ENCODE data around the gene EIF1B.
"Not testable (repeated sequence)": the region's sequence is repeated elsewhere in the genome, so short reads cannot be mapped to it uniquely, and the experiment has no call there.

The EIF1B gene

DNA sequence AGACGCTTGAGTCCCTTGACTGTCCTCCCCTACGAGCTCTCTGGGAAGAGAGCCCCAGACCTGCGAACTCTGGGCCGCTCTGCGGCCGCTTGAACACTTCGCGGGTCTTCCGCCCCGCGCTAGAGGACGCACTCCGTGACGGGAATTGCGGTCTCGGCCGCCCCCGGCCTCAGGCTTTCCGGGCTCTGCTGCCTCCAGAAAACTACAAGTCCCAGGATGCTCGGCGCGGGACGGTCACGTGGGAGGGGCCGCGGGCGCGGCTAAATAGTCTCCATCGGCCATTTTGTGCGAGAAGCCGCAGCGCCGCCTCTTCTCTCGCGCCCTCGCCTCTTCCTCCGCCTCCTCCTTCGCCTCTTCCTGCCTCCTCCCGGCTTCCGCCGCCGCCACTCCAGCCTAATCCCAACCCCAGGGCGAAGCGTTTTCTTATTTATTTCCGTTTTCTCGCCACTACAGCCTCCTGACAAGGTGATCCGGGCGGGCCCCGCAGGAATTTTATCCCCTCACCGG, at the start of gene EIF1B:
Gene EIF1B (plus strand): TSS at position 290 of the 507 bp plus-strand sequence. CDS start 235 bp downstream, outside the sequence.
- ATAC-seq (peak; percentile 94), DNase-seq (peak; percentile 98)

GRCh38 chr3:40262331-40262730, 47.2 kb upstream of the EIF1B start:
- Mint-ChIP-seq H3K9me3 (no peaks in the 10 kb centered on the region), H3K36me3 (ENCODE audit: low read depth) (peaks cover 1% of the 10 kb centered on the region), H3K4me3 (no peak overlapping the region), H3K27ac (no peak overlapping the region), H3K4me1 (no peaks in the 10 kb centered on the region), H3K27me3 (no peaks in the 10 kb centered on the region)
- ATAC-seq (no peak), DNase-seq (no peak)

More for the DNA sequence above, at the start of gene EIF1B:
- Mint-ChIP-seq H3K27ac (peak within 1 kb of the TSS; percentile 95), H3K36me3 (ENCODE audit: low read depth) (peaks cover 24% of the 10 kb centered on the region), H3K4me3 (peak within 1 kb of the TSS; percentile 96), H3K4me1 (peaks cover 35% of the 10 kb centered on the region), H3K27me3 (no peaks in the 10 kb centered on the region), H3K9me3 (no peaks in the 10 kb centered on the region)

DNA sequence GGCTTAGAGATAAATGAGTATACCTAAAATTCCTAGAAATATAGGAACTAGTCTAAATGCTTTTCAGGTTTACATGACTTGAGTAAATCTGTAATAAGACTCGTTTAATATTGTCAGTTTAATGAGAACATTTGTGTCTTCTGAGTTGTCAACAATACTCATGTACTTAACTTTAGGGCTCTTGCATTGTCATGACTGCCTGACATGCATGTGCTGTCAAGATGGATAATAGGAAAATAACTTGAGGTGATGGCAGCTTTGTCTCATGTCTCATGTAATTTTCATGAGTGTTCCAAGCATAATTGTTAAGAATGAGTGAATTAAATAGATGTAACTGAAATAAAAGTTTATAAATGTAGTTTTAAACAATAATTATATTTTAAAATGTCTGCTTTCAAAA, 45.1 kb upstream of the EIF1B start:
- Mint-ChIP-seq H3K4me1 (no peaks in the 10 kb centered on the region), H3K27me3 (no peaks in the 10 kb centered on the region), H3K9me3 (no peaks in the 10 kb centered on the region), H3K36me3 (ENCODE audit: low read depth) (peaks cover 1% of the 10 kb centered on the region), H3K27ac (no peak overlapping the region), H3K4me3 (no peak overlapping the region)
- ATAC-seq (no peak), DNase-seq (no peak)

GRCh38 chr3:40265181-40265580, 44.3 kb upstream of the EIF1B start:
- Mint-ChIP-seq H3K27ac (no peak overlapping the region), H3K9me3 (peaks cover 2% of the 10 kb centered on the region), H3K4me1 (no peaks in the 10 kb centered on the region), H3K36me3 (ENCODE audit: low read depth) (peaks cover 1% of the 10 kb centered on the region), H3K4me3 (no peak overlapping the region), H3K27me3 (no peaks in the 10 kb centered on the region)
- ATAC-seq (no peak), DNase-seq (no peak)

GRCh38 chr3:40267937-40268724, 41.4 kb upstream of the EIF1B start:
- Mint-ChIP-seq H3K27me3 (no peaks in the 10 kb centered on the region), H3K4me3 (no peak overlapping the region), H3K9me3 (peaks cover 3% of the 10 kb centered on the region), H3K4me1 (no peaks in the 10 kb centered on the region), H3K36me3 (ENCODE audit: low read depth) (peaks cover 4% of the 10 kb centered on the region), H3K27ac (no peak overlapping the region)
- DNase-seq: no peak
- ATAC-seq: no peak

DNA sequence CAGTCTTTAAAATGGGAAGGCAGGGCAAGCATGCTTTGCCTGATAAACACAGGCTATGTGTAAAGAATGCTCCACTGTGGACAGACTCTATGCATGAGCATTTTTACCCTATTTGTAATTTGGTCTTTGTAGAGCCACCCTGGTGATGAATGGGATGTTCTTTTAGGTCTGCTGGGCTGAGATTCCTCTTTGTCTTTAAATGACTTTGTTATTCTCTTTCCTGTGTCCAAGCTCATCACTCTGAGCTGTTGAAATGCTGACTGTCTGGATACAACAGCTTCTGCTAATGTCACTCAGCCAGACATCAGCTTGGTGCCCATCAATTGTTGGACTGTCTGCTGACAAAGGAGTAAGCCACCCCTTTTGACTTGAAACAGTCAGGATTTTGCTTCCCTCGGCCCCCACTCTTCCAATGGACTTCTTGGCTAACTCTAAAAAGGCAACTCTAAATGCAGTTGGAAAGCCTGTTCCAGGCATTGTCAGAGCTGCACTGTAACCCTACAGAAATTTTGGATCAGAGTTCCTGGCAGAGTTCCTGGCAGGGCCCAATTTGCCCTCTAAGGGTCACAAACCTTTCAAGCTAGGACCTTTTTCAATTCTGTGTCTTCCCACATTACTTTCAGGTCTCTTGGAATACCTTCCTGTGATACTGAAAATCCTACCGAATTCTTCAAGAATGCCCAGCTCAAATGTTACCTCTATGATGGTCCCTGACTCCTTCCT, 40.5 kb upstream of the EIF1B start:
- ATAC-seq (no peak), DNase-seq (no peak)
- peaks cover 3% of the 10 kb centered on the region for H3K9me3 Mint-ChIP-seq
- no peak overlapping the region for H3K27ac Mint-ChIP-seq
- H3K4me1 Mint-ChIP-seq: no peaks in the 10 kb centered on the region
- peaks cover 4% of the 10 kb centered on the region for H3K36me3 Mint-ChIP-seq (ENCODE audit: low read depth)
- no peaks in the 10 kb centered on the region for H3K27me3 Mint-ChIP-seq
- no peak overlapping the region for H3K4me3 Mint-ChIP-seq

- Mint-ChIP-seq H3K9me3 (peaks cover 4% of the 10 kb centered on the region), H3K27ac (no peak overlapping the region), H3K36me3 (ENCODE audit: low read depth) (peaks cover 3% of the 10 kb centered on the region), H3K27me3 (no peaks in the 10 kb centered on the region), H3K4me1 (no peaks in the 10 kb centered on the region), H3K4me3 (no peak overlapping the region)
- DNase-seq (no peak), ATAC-seq (no peak)
Measured at GRCh38 chr3:40278791-40279190, 30.7 kb upstream of the EIF1B start.

GRCh38 chr3:40281995-40282394, 27.5 kb upstream of the EIF1B start:
- Mint-ChIP-seq H3K27me3 (no peaks in the 10 kb centered on the region), H3K27ac (no peak overlapping the region), H3K4me1 (no peaks in the 10 kb centered on the region), H3K4me3 (no peak overlapping the region), H3K9me3 (peaks cover 3% of the 10 kb centered on the region), H3K36me3 (ENCODE audit: low read depth) (peaks cover 7% of the 10 kb centered on the region)
- DNase-seq (no peak), ATAC-seq (no peak)

GRCh38 chr3:40283057-40283456, 26.4 kb upstream of the EIF1B start:
- H3K9me3 Mint-ChIP-seq; H3K36me3 Mint-ChIP-seq (ENCODE audit: low read depth); H3K27me3 Mint-ChIP-seq; ATAC-seq; H3K4me1 Mint-ChIP-seq; DNase-seq; H3K4me3 Mint-ChIP-seq; H3K27ac Mint-ChIP-seq: not testable (repeated sequence)

DNA sequence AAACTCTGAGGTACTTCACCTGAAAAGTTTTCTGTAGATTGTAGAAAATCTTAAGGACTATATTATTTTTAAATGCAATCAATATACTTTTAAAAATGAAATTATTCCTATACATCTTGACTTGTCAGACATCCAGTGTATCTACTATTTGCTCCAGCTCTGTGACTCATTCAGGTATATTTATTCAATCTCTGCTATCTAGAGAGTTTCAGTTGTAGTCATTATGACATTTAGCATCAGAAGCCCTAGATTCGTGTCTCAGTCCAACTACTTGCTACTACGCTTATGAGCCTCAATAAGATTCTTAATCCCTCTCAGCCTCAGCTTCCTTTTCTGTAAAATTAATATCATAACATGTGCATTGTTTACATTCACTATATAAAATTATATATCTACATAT, 22.3 kb upstream of the EIF1B start:
- DNase-seq (no peak), ATAC-seq (no peak)
- Mint-ChIP-seq H3K4me3 (no peak overlapping the region), H3K27me3 (no peaks in the 10 kb centered on the region), H3K27ac (no peak overlapping the region), H3K4me1 (no peaks in the 10 kb centered on the region), H3K9me3 (peaks cover 3% of the 10 kb centered on the region), H3K36me3 (ENCODE audit: low read depth) (peaks cover 16% of the 10 kb centered on the region)

DNA sequence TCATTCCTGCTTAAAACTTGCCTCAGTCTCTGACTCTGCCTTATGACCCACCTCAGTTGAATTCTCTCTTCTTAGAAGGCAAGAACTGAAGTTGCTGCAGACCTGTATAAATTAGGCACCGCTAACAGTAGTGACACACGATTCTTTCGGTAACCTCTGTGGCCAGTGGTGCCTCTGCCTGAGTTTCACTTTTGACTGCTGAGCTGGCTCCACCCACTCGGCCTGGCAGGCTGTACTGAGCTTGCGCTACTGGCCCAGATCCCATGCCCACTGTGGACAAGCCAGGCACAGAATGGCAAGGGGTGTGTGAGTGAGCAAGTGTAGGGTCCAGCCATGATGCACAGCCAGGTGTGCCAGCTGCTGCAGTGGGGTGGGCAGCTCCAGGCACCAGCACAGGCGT, 19.1 kb upstream of the EIF1B start:
- H3K9me3 Mint-ChIP-seq: peaks cover under 1% of the 10 kb centered on the region
- H3K4me1 Mint-ChIP-seq: no peaks in the 10 kb centered on the region
- H3K4me3 Mint-ChIP-seq: no peak overlapping the region
- peaks cover 15% of the 10 kb centered on the region for H3K36me3 Mint-ChIP-seq (ENCODE audit: low read depth)
- no peaks in the 10 kb centered on the region for H3K27me3 Mint-ChIP-seq
- H3K27ac Mint-ChIP-seq: peak overlapping the region; percentile 41
- ATAC-seq (peak; percentile 46), DNase-seq (no peak)

DNA sequence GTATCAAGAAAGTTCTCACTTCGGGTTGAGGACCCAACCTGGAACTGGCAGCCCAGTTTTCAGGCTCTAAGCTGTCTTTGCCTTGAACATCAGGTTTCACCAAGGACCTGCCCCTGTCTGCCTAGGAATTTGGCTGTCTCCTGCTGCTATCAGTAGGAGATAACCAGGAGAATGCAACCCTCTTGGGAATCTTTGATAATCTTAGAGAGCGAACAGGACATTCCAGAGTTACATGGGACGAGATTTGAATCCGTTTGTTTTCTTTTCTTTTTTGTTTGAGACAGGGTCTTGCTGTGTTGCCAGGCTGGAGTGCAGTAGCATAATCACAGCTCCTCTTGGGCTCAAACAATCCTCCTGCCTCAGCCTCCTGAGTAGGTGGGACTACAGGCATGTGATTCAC, 18.0 kb upstream of the EIF1B start:
- no peak overlapping the region for H3K27ac Mint-ChIP-seq
- H3K27me3 Mint-ChIP-seq: no peaks in the 10 kb centered on the region
- ATAC-seq (no peak), DNase-seq (no peak)
- H3K36me3 Mint-ChIP-seq (ENCODE audit: low read depth): peaks cover 11% of the 10 kb centered on the region
- H3K9me3 Mint-ChIP-seq: no peaks in the 10 kb centered on the region
- H3K4me1 Mint-ChIP-seq: no peaks in the 10 kb centered on the region
- no peak overlapping the region for H3K4me3 Mint-ChIP-seq

- Mint-ChIP-seq H3K27me3 (no peaks in the 10 kb centered on the region), H3K4me3 (no peak overlapping the region), H3K4me1 (no peaks in the 10 kb centered on the region), H3K36me3 (ENCODE audit: low read depth) (peaks cover 14% of the 10 kb centered on the region), H3K9me3 (no peaks in the 10 kb centered on the region), H3K27ac (no peak overlapping the region)
- ATAC-seq (no peak), DNase-seq (no peak)
Measured at GRCh38 chr3:40292637-40293349, 16.7 kb upstream of the EIF1B start.

- H3K27ac Mint-ChIP-seq: no peak overlapping the region
- H3K4me1 Mint-ChIP-seq: no peaks in the 10 kb centered on the region
- peaks cover 14% of the 10 kb centered on the region for H3K36me3 Mint-ChIP-seq (ENCODE audit: low read depth)
- no peaks in the 10 kb centered on the region for H3K27me3 Mint-ChIP-seq
- no peak for ATAC-seq
- DNase-seq: no peak
- no peaks in the 10 kb centered on the region for H3K9me3 Mint-ChIP-seq
- H3K4me3 Mint-ChIP-seq: no peak overlapping the region
Measured at GRCh38 chr3:40294434-40294833, 15.1 kb upstream of the EIF1B start.
